Measurements from ENCODE around the gene STXBP5L.
"Not testable (repeated sequence)": the region's sequence is repeated elsewhere in the genome, so short reads cannot be mapped to it uniquely, and the experiment has no call there.

The STXBP5L gene

GRCh38 chr3:121232309-121233225 is 324.6 kb downstream of the STXBP5L start:
- DNase-seq, result no peak

GRCh38 chr3:121243208-121243607 is 335.2 kb downstream of the STXBP5L start:
- no peak for DNase-seq

- DNase-seq, result no peak
These were observed 344.7 kb downstream of the STXBP5L start for GRCh38 chr3:121252676-121253075.

GRCh38 chr3:121269389-121269788 is 361.4 kb downstream of the STXBP5L start:
- no peak for DNase-seq

- DNase-seq, result no peak
These were observed 366.4 kb downstream of the STXBP5L start for GRCh38 chr3:121274411-121274810.

GRCh38 chr3:121295452-121295851 is 387.4 kb downstream of the STXBP5L start:
- no peak for DNase-seq

GRCh38 chr3:121295979-121296378 is 388.0 kb downstream of the STXBP5L start:
- DNase-seq, result no peak

GRCh38 chr3:121324320-121324719 is 416.3 kb downstream of the STXBP5L start:
- DNase-seq, result no peak

GRCh38 chr3:121330118-121330517 is 422.1 kb downstream of the STXBP5L start:
- DNase-seq, result no peak

- DNase-seq, result no peak
These were observed 422.6 kb downstream of the STXBP5L start for GRCh38 chr3:121330634-121331033.

GRCh38 chr3:121355960-121356359 is 448.0 kb downstream of the STXBP5L start:
- not testable (repeated sequence) for DNase-seq

GRCh38 chr3:121362035-121362734 is 454.2 kb downstream of the STXBP5L start:
- no peak for DNase-seq

GRCh38 chr3:121388308-121388707 is 480.3 kb downstream of the STXBP5L start:
- not testable (repeated sequence) for DNase-seq

- not testable (repeated sequence) for DNase-seq
These were observed 488.0 kb downstream of the STXBP5L start for GRCh38 chr3:121395967-121396366.

GRCh38 chr3:121398051-121398450 is 490.0 kb downstream of the STXBP5L start:
- DNase-seq, result not testable (repeated sequence)

GRCh38 chr3:121399820-121400219 is 491.8 kb downstream of the STXBP5L start:
- DNase-seq, result no peak

- DNase-seq, result no peak
These were observed 497.6 kb downstream of the STXBP5L start for GRCh38 chr3:121405631-121406030.

- DNase-seq, result no peak
These were observed 503.5 kb downstream of the STXBP5L start for GRCh38 chr3:121411523-121411922.

GRCh38 chr3:121414924-121415323 is 506.9 kb downstream of the STXBP5L start:
- DNase-seq, result no peak

GRCh38 chr3:121418182-121418581 is 510.2 kb downstream of the STXBP5L start:
- no peak for DNase-seq

GRCh38 chr3:121424549-121424948 is 516.5 kb downstream of the STXBP5L start:
- no peak for DNase-seq

- DNase-seq, result no peak
These were observed 522.7 kb downstream of the STXBP5L start for GRCh38 chr3:121430664-121431215.

- DNase-seq, result peak; percentile 18
These were observed 523.9 kb downstream of the STXBP5L start for GRCh38 chr3:121431726-121432517.

All from activated CD4-positive, alpha-beta T cell treated with anti-CD3 and anti-CD28 coated beads, Interleukin-2, amount 50 U/mL, for 1 hour (primary cell).